UCSD-AML1 (cell line): Measurements from ENCODE around the gene UNC80.

Experiments used
- DNase-seq: peaks from one replicate; lab custom pipeline; 2025; ENCODE audit not compliant: unreplicated experiment; lab: John Stamatoyannopoulos, UW

Gene UNC80

DNA sequence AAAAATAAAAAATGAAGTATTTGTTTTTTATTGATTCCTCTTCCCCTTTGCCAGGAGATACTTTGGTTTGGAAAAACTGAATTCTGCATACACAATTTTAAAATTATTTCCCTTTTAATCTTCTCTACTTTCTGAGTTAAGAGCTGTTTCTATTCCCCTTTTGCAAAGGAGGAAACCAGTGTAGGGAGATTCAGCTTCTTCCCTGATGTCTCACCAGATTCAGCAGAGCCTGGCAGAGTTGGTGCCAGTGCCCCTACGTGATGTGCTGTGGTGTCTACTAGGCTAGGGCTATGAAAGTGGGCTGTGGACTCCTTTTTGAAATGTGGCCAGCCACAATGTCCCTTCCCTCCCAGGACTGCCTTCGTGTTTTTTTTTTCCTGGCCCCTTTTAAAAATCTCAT lies 233.2 kb downstream of the UNC80 start:
- DNase-seq: no peak

DNA sequence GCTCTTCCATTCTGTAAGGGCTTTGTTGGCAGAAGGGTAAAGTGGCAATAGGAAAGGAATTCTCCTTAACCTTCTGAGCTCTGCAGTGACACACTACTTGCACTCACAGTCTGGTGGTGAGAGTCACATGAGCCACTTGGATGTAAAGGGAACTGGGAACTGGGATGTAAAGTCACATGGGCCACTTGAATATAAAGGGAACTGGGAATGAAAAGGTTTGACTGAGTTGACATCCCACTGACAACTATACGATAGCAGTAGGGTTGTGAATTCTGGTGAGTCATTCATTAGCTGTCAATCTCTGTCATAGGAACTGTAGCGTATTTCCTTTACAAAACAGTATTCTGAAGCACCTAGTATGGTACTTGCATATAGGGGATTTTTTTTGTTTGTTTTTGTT lies 236.3 kb downstream of the UNC80 start:
- DNase-seq: no peak

DNA sequence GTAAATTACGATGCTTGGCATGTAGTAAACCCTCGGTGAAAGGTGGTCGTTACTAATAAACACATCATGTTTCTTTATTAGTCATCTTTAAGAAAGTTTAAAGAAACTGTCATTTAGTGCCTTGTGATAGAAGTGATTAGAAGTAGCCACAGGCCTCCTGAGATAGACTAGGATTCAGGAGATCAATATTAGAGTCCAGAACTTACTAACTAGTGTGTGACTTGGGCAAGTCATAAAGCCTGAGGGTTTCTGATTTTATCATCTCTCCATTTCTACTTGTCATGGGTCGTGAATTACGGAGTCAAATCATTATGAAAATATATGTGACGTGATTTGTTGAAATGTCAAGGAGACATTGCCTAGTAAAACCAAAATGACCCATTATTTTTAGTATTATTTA lies 237.5 kb downstream of the UNC80 start:
- no peak for DNase-seq

DNA sequence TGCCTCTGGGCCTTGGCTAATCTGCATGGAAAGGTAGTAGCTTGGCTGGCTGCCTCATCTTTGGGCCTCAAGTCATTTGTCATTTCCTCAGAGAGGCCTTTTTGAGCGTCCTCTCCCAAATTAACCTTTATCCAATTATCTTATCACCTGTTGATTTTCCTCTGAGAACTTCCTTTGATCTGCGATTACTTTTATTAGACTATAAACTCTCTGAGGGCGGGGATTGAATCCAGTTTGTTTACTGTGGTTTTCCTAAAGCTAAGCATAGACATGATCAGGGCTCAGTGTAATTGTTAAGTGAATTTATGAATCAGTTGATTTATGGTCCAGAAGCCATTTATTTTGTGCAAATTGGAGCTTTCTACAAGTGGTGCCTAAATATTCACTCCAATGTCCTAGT lies 238.3 kb downstream of the UNC80 start:
- no peak for DNase-seq

DNA sequence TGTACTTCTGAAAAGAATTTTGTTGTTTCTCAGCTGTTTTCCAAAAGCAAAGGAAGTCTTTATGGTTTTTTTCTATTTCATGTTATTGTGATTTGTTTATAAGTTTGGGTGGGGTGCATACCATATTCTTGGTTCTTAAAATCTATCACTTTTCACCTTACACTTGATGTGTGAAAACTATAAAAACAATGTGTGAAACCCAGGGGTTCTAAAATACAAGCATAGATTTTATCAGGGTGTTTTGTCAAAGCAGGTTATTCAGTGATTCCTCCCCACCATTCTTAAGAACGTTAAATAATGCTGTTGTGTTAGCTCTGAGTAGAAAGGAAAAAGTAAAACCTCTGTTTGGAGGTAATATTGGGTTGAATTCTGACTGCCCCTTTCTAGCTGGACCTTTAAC lies 248.5 kb downstream of the UNC80 start:
- DNase-seq: no peak

DNA sequence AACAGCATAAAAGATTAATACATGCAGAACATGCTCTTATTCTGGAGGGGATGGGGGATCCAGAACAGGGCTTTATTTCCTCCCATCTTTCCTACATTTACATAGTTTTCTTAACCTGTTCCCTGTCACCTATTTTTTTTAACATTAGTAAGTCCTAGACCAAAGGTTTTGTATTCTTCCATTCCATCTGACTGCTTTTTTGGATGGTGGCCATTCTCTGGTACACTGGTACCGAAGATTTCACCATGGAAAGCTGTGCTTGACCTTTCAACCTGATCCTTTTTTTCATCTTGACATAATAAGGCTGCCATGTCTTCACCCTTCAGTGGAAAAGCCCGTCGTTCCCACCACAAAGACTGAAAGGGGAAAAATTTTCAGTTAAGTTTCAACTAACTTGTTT lies 251.2 kb downstream of the UNC80 start:
- DNase-seq: no peak

DNA sequence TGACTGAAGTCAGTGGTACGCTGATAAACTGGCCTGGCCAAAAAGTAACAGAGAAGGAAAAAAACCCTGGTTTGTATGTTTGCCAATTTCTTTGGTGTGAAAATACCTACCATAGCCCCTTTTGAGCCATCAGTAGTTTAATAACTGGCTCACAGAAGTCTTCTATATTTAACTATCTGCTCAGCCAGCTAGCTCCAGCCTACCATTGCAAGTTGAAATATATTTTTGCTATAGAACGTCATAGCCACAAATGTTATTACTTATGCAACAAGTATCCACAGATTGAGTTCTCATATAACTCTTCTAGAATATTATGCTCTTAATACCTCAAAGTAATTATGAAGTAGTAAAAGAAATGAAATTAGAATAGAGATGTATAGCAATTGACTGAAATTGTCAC lies 256.0 kb downstream of the UNC80 start:
- no peak for DNase-seq

DNA sequence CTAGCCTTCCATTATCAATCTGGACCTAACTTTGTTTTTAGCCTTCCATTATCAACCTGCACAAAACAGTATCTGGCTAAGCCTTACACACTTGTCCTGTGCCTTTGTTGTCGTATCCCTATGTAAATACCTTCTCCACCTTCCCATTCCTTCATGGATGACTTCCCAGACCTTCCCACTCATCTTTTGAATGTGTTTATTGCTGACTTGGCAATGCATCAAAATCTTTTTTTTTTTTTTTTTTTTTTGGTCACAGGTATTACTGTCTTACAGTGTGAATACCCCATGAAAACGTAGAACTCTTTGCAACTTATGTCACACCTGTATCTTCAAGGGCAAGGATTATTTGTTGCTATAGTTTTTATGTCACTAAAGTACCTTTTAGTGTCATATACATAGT lies 256.5 kb downstream of the UNC80 start:
- no peak for DNase-seq

DNA sequence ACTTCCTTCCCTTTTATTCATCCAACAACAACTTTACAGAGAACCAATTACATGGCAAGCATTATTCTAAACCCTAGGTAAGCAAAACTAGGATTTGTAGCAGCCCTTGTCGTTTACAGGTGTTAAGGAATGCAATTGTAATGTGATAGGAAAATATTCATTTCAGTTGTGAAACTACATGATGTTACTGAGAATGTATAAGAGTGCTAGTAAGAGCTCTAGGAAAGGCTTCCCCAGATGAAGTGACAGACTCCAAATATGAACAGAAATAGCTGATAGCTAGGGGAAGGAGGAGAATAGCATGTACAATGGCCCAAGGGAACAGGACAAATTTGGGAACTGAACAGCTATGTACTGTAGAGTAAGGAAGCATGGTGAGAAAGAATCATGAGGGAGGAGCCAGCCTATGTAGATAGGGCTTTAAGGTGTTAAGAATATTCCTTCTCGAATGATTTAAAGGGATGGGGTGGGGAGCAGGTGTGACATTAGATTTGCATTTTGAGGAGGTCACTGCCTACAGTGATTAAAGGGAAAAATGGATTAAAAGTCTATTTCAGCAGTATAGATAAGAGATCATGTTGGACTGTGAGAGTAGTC lies 262.6 kb downstream of the UNC80 start:
- no peak for DNase-seq

DNA sequence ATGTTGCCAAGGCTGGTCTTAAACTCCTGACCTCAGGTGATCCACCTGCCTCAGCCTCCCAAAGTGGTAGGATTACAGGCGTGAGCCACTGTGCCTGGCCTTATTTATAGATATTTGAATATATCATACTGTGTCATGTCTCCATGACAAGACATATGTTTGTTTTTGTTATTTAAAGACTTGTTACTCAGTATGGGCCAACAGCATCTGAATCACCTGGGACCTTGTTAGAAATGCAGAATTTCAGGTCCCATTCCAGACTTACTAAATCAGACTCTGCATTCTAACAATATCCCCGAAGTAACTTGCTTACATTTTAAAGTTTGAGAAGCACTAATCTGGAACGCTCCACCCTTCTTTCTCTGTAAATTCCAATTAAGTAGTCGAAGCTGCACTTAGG lies 264.0 kb downstream of the UNC80 start:
- no peak for DNase-seq

DNA sequence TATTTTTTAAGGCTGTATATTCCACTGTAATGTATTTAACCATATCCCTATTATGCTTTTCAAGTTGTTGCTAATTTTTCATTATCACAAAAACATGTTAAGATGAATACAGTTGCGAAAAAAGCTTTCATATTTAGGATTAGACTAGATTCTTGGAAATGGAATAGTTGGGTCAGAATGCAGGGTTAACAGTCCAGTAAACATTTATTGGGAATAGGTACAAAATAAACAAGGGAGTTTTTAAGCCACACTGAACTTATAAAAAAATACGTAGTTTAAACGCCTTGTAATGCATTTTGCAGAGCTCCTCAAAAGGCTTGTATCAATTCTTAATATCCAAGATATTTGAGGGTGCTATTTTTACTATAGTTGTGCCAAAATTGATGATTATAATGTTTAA lies 266.4 kb downstream of the UNC80 start:
- no peak for DNase-seq

DNA sequence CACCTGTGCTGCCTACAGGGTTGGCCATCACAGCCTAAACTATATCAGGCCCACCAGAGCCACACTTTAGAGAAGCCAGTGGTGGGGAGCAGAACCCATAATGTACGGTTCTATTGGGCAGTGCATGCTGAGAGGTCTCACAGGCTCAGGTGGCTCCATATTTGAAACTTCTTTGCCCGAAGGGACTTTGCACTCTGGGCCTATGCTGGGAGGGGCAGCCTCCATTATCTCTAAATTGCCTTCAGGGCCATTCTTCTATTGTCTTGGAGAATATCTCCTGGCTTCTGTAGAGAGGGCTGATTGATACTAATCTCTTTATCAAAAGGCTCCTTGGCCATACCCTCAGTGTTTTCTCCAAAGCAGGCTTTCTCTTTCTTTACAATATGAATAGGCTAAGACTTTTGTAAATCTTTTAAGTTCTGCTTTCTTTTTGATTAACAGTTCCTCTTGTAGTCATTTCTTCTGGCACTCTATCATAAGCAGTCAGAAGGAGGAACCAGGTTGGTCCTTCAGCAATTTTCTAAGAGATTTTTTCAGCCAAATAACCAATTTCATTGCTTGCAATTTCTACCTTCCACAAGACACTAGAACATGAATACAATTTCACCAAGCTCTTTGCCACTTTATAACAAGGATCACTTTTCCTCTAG lies 275.3 kb downstream of the UNC80 start:
- DNase-seq: no peak
